ENCODE data around the gene ACBD6. TPM values are rescaled to one million over a fixed set of nuclear protein-coding genes. Genes with fewer than 3 reads are reported as not detected.

The ACBD6 gene
- total and polyA plus RNA-seq, 11 donors = 18.6 to 35.8 (median 21.8) TPM

GRCh38 chr1:180521474-180522212, 19.3 kb upstream of the ACBD6 start:
- Histone ChIP-seq H3K4me3 (no peak overlapping the region), H3K9me3 (peaks cover 0 to 2% (median 0%) of the 10 kb centered on the region in 12 donors), H3K36me3 (no peaks in the 10 kb centered on the region), H3K27ac (peak overlapping the region in 3 of 12 donors; percentile 22 to 36 (median 31)), H3K4me1 (peaks cover 0 to 37% (median 25%) of the 10 kb centered on the region in 12 donors), H3K27me3 (no peaks in the 10 kb centered on the region)
- ATAC-seq = no peak
- 55 to 65% (median 61%) methylated on average over 9 of the region's 9 CpGs for WGBS, 4 donors
- intact Hi-C loops (cut with DNase I) = loop anchor here in 2 of 10 donors (5.0 to 10.0 kb wide), 2 partner anchors 633 to 636 kb away; no protein-coding TSS in a partner anchor
- no peak for DNase-seq
- TF ChIP-seq CTCF (IDR thresholded peaks at IDR 0.05) (no peak), POLR2A (IDR thresholded peaks at IDR 0.05) (no peak)

- peaks cover 0 to 36% (median 23%) of the 10 kb centered on the region in 12 donors for H3K4me1 ChIP-seq
- DNase-seq (no peak), ATAC-seq (no peak)
- no peak for TF ChIP-seq POLR2A (IDR thresholded peaks at IDR 0.05)
- no peak for TF ChIP-seq CTCF (IDR thresholded peaks at IDR 0.05)
- no peak overlapping the region for H3K4me3 ChIP-seq
- H3K27ac ChIP-seq = peak overlapping the region in 7 of 12 donors; percentile 17 to 57 (median 47)
- H3K36me3 ChIP-seq = no peaks in the 10 kb centered on the region
- WGBS, 4 donors = 43 to 55% (median 49%) methylated on average over 4 of the region's 4 CpGs
- intact Hi-C loops (cut with DNase I) = loop anchor here (5.0 to 10.0 kb wide), 6 partner anchors 342 to 645 kb away; no protein-coding TSS in a partner anchor
- H3K9me3 ChIP-seq = peaks cover 0 to 2% (median 0%) of the 10 kb centered on the region in 12 donors
- no peaks in the 10 kb centered on the region for H3K27me3 ChIP-seq
Measured at GRCh38 chr1:180519846-180520245, 17.5 kb upstream of the ACBD6 start.

GRCh38 chr1:180515857-180516388, 13.5 kb upstream of the ACBD6 start:
- Histone ChIP-seq H3K36me3 (no peaks in the 10 kb centered on the region), H3K9me3 (no peaks in the 10 kb centered on the region), H3K4me1 (peaks cover 0 to 19% (median 10%) of the 10 kb centered on the region in 12 donors), H3K27ac (peak overlapping the region in 1 of 12 donors; percentile 21), H3K4me3 (no peak overlapping the region), H3K27me3 (no peaks in the 10 kb centered on the region)
- no peak for TF ChIP-seq POLR2A (IDR thresholded peaks at IDR 0.05)
- peak; percentile 73 to 91 (median 88) for TF ChIP-seq CTCF (IDR thresholded peaks at IDR 0.05)
- DNase-seq (peak in 4 of 5 donors; percentile 61 to 69 (median 66)), ATAC-seq (peak; percentile 90 to 98 (median 96))
- WGBS, 4 donors = 8 to 14% (median 9%) methylated on average over 8 of the region's 8 CpGs
- intact Hi-C loops (cut with DNase I) = loop anchor here (5.0 to 10.0 kb wide), 4 partner anchors 346 to 649 kb away; no protein-coding TSS in a partner anchor

GRCh38 chr1:180515364-180515763, 13.0 kb upstream of the ACBD6 start:
- ATAC-seq = no peak
- Histone ChIP-seq H3K27ac (no peak overlapping the region), H3K27me3 (no peaks in the 10 kb centered on the region), H3K36me3 (no peaks in the 10 kb centered on the region), H3K9me3 (no peaks in the 10 kb centered on the region), H3K4me3 (no peak overlapping the region), H3K4me1 (peaks cover 0 to 19% (median 10%) of the 10 kb centered on the region in 12 donors)
- no peak for DNase-seq
- intact Hi-C loops (cut with DNase I) = loop anchor here (5.0 to 10.0 kb wide), 4 partner anchors 347 to 649 kb away; no protein-coding TSS in a partner anchor
- TF ChIP-seq CTCF (IDR thresholded peaks at IDR 0.05) (no peak), POLR2A (IDR thresholded peaks at IDR 0.05) (no peak)
- WGBS, 4 donors = 25 to 31% (median 29%) methylated on average over 3 of the region's 3 CpGs
